DLD1 (cell line): ENCODE measurements around the gene KRTAP5-6.
"Not testable (repeated sequence)": the region's sequence is repeated elsewhere in the genome, so short reads cannot be mapped to it uniquely, and the experiment has no call there.

Source experiments
- in situ Hi-C: cut with HindIII; loops from 2 replicates; pipeline ENCODE4 v1.10.0; 2017; ENCODE audit warnings: low sequenced_read_pairs

KRTAP5-6 gene

DNA sequence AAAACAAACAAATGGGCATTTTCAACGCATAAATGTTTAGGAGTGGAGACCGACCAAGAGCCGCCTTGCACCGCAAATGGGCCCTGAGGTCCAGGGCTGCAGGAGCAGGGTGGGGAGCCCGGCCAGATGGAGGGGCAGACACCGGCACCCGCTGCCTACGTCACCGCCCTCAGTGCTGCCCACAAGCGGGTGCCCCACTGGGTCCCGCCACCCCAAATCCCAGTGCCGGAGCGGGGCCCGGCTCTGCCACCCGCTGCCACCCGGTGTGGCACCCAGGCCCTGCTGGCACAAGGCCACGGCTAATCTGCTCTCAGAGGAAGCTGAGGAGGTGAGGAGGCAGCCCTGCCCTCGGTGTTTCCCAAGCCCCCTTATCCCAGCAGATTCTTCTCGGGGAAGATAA lies 13.8 kb upstream of the KRTAP5-6 start:
- in situ Hi-C loops = not testable (repeated sequence)

DNA sequence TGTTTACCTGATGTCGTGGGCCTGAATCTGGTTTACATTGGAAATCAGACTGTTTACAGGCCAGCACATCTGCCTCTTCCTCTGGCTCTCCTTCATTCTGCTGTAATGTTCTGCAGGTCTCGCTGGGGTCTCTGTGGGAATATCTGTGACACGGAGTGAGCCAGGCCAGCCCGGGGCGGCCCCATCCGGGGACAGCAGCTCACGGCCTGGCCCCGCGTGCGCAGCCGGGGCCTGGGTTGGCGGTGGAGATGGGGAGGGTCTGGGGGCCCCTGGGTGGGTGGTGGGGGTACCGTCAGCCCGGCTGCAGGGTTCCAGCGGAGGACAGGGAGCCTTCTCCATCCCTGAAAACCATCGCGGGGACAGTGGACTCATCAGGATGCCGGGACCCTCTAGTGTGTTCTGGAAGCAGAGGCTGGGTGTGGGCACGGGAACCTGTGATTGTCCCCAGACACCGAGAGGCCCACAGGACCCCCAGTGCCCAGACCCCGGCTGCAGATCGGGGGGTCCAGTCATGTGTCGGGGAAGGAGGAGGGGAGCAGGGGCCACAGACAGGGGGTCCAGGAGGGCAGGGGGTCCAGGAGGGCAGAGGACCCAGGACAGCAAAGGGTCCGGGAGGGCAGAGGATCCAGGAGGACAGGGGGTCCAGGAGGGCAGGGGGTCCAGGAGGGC lies 13.0 kb upstream of the KRTAP5-6 start:
- in situ Hi-C loops = not testable (repeated sequence)

DNA sequence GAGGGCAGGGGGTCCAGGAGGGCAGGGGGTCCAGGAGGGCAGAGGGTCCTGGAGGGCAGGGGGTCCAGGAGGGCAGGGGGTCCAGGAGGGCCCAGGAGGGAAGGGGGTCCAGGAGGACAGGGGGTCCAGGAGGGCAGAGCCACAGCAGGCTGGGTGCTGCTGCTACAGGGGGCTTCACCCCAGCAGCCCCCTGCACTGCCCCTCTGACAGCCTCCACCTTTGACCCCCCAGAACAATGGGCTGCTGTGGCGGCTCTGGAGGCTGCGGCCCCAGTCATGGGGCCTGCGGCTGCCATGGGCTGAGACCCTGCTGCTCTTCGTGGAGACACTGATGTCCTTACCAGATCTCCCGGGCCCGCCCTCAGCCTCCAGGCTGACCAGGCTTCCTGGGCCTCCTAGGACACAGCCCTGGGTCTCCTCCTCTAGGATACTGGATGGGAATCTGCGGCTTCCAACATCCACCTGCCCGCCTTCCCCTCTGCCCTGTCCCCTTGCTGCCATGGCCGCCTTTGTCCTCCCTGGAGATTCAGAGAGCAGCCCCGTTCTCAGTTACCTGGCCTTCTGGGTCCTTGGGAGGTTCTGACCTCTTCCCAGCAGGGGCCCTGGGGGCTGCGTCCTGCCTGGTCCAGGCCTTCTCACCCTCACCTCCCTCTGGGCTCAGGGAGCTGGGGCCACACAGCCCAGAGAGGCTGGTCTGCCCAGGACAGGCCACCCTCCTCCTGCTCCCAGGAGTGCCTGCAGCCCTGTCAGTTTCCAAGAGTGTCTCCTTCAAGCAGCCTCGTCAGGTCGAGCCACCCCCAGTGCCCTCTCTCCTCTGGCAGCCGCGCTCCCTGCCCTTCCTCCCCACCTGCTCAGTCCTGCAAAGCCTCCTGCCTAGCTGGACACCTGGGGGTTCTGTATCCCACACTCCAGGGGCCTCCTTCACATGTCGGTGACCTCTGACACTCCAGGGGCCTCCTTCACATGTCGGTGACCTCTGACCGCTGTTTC lies 11.8 kb upstream of the KRTAP5-6 start:
- in situ Hi-C loops = not testable (repeated sequence)

- in situ Hi-C loops = not testable (repeated sequence)
Observed at GRCh38 chr11:1686220-1686619, 10.8 kb upstream of the KRTAP5-6 start.

GRCh38 chr11:1688336-1688947 lies 8.6 kb upstream of the KRTAP5-6 start:
- in situ Hi-C loops = not testable (repeated sequence)

DNA sequence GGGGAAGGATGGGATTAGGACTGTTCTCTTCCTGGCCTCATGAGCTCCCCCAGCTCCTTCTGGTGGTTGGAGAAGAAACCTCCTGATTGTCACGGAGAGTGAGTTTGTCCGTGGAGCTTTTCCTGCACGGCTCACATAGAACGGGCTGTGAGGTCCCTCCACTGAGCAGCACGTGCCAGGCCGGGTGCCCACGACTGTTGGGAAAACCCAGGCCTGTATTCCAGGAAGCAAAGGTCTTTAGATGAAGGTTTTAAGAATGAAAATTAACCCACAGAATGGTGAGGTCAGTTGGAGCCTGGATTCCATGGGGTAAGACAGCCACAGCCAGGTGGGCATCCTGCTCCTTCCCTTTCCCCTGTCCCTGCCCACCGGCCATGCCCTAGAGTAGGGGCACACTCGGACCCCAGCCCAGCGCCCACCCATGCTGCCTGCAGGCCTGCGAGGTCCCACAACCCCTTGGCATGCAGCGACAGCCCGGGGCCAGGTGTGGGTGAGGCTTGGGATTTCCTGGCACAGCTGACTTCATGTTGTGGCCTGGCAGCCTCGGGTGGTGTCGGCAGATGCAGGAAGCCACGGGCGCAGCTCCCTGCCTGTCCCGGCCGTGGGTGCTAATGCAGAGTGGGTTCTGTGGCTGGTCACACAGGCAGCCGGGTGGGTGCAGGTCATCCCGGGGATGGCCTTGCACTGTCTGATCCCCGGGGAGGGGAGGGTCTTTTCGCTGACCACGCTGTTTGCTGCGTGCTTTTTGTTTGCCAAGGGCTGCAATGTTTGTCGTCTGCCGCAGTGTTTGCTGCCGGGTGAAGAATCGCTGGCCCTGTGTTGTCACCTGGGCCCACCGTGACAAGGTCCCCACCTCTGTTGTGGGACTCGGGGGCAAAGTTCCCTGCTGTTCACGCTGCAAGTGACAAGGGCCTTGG lies 7.5 kb upstream of the KRTAP5-6 start:
- in situ Hi-C loops = not testable (repeated sequence)

GRCh38 chr11:1690167-1691025 lies 6.6 kb upstream of the KRTAP5-6 start:
- in situ Hi-C loops = no loop called here

- in situ Hi-C loops = no loop called here
Observed at GRCh38 chr11:1691026-1691877, 5.7 kb upstream of the KRTAP5-6 start.

- in situ Hi-C loops = no loop called here
Observed at GRCh38 chr11:1691878-1692707, 4.9 kb upstream of the KRTAP5-6 start.

- in situ Hi-C loops = no loop called here
Observed at GRCh38 chr11:1692708-1693326, 4.2 kb upstream of the KRTAP5-6 start.

DNA sequence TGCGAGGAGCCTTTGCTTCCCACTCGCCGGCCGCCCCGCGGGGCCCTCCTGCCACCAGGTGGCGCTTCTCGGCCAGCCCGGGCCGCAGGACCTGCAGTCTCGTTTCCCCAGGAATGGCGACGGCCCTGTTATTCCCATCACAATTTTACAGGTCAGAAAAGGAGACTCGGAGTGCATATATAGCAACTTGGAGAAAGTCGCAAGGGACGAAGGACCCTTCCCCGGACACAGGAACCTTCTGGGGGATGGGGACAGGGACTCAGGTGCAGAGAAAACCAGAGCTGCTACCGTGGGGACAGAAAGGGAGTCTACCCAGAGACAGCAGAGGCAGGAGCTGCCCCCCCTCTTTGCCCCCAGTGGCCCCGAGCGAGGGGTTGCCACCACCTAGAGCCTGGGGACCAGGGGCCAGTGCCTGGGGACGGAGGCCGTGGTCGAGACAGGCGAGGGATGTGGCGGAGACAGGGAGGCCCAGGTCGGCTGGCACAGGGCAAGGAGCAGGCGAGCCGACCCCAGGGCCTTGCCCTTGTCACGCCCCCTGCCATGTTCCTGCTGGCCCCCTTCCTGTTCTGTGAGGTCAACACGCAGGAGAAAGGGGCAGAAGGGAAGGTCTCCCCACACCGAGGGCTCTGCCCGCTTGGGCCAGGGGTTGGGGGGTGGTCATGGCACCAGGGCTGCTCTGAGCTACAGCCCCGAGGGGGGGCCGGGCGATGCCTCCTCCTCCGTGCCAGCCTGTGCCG lies 3.5 kb upstream of the KRTAP5-6 start:
- in situ Hi-C loops = no loop called here

GRCh38 chr11:1694064-1694845 lies 2.7 kb upstream of the KRTAP5-6 start:
- in situ Hi-C loops = no loop called here

DNA sequence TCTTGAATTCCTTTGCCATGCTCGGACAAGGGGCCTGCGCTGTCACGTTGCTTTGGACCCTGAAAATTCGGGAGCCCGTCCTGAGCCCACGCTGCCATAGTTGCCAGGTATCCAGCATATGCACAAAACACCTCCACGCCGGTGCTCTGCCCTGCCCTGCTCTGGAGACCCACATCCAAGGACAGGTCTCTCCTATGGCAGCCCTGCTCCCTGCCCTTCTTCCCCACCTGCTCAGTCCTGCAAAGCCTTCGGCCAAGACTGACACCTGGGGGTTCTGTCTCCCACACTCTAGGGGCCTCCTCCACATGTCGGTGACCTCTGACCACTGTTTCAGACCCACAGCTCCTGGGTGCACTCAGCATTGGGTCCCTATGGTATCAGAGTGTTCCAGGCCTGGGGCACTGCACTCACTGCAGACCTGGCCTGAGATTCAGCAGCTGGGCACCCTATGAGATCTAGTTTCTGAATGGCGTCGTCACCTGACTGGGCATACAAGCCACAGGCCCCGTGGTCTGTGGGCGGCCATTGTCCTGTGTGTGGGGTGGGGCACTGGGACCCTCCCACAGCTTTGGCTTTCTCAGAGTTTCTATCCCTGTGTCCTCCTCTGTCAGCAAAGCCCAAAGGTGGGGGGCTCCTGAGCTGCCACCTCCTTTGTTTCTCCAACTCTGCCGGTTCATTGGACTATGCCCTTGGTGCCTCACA lies 2.0 kb upstream of the KRTAP5-6 start:
- in situ Hi-C loops = no loop called here

DNA sequence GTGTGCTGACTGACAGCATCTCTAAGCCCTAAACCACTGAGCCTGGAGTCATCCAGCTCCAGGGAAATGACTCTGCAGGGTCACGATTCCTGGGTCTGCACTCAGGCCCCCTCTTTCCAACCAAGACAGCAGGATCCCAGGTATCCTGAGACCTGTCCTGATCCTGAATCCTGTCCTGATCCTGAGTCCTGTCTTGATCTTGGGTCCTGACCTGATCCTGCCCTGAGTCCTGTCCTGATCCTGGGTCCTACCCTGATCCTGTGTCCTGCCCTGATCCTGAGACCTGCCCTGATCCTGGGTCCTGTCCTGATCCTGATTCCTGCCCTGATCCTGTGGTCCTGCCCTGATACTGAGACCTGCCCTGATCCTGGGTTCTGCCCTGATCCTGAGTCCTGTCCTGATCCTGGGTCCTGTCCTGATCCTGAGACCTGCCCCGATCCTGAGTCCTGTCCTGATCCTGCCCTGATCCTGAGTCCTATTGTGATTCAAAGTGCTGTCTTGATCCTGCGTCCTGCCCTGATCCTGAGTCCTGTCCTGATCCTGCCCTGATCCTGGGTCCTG lies 1.4 kb upstream of the KRTAP5-6 start:
- in situ Hi-C loops = no loop called here

DNA sequence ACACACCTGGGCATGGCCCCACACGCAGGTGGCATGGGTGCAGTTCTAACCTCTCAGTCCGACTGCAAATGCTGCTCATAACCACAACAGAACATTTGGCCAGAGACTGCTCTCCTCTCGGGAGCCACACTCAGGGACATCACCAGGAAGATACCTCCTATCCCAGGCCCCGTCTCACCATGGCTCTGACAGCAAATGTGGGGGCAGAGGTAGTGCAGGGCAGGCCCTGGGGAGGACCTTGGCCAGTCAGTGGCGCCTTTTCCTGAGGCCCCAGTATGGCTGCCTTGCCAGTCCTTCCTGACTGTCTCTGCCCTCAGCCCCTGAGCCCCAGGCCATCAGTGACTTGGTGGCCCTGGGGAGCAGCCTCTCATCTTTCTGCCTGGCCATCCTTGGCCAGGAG lies 2.8 kb downstream of the KRTAP5-6 start:
- in situ Hi-C loops = loop anchor here (10.0 kb wide), 1 partner anchor 115 kb away; no protein-coding TSS in a partner anchor
